ENCODE results near the gene ULBP3.

GRCh38 chr6:150072201-150072600, 3.3 kb upstream of the ULBP3 start:
- no peak for TF ChIP-seq CTCF (IDR thresholded peaks at IDR 0.05)
- no peak for TF ChIP-seq POLR2AphosphoS5 (IDR thresholded peaks at IDR 0.05)
- no peak for TF ChIP-seq POLR2A (IDR thresholded peaks at IDR 0.05)
